Measurements from ENCODE around the gene TEX14. TPM values are rescaled to one million over a fixed set of nuclear protein-coding genes. Genes with fewer than 3 reads are reported as not detected.

The TEX14 gene
- total RNA-seq, 1 donor from 2014 or later = 0.34 TPM

- H3K27me3 Mint-ChIP-seq (ENCODE audit: low read depth) = no peaks in the 10 kb centered on the region
- H3K27ac Mint-ChIP-seq = no peak overlapping the region
- H3K4me1 Mint-ChIP-seq = peaks cover 3% of the 10 kb centered on the region
- no peak for DNase-seq (ENCODE audit: low spot score in 2 of 2, unreplicated experiment in 2 of 2)
- peaks cover 4% of the 10 kb centered on the region for H3K9me3 Mint-ChIP-seq
- H3K4me3 Mint-ChIP-seq = no peak overlapping the region
- H3K36me3 Mint-ChIP-seq = peaks cover 26% of the 10 kb centered on the region
- TF ChIP-seq CTCF (IDR thresholded peaks at IDR 0.05; ENCODE audit: unreplicated experiment) = no peak
These were observed 12.1 kb upstream of the TEX14 start for GRCh38 chr17:58703916-58704286.

- H3K27me3 Mint-ChIP-seq (ENCODE audit: low read depth) = no peaks in the 10 kb centered on the region
- TF ChIP-seq CTCF (IDR thresholded peaks at IDR 0.05; ENCODE audit: unreplicated experiment) = no peak
- no peak for DNase-seq (ENCODE audit: low spot score in 2 of 2, unreplicated experiment in 2 of 2)
- no peak overlapping the region for H3K4me3 Mint-ChIP-seq
- no peak overlapping the region for H3K27ac Mint-ChIP-seq
- H3K36me3 Mint-ChIP-seq = peaks cover 26% of the 10 kb centered on the region
- peaks cover 3% of the 10 kb centered on the region for H3K4me1 Mint-ChIP-seq
- H3K9me3 Mint-ChIP-seq = peaks cover 4% of the 10 kb centered on the region
These were observed 11.5 kb upstream of the TEX14 start for GRCh38 chr17:58703137-58703915.

GRCh38 chr17:58702708-58703107 is 10.9 kb upstream of the TEX14 start:
- Mint-ChIP-seq H3K27me3 (ENCODE audit: low read depth) (no peaks in the 10 kb centered on the region), H3K9me3 (peaks cover 4% of the 10 kb centered on the region), H3K36me3 (peaks cover 26% of the 10 kb centered on the region), H3K4me3 (no peak overlapping the region), H3K4me1 (peaks cover 3% of the 10 kb centered on the region), H3K27ac (no peak overlapping the region)
- TF ChIP-seq CTCF (IDR thresholded peaks at IDR 0.05; ENCODE audit: unreplicated experiment) = no peak
- no peak for DNase-seq (ENCODE audit: low spot score in 2 of 2, unreplicated experiment in 2 of 2)

- H3K36me3 Mint-ChIP-seq = peaks cover 26% of the 10 kb centered on the region
- DNase-seq (ENCODE audit: low spot score in 2 of 2, unreplicated experiment in 2 of 2) = no peak
These were observed 10.2 kb upstream of the TEX14 start for GRCh38 chr17:58702045-58702476.

GRCh38 chr17:58699771-58700170 is 7.9 kb upstream of the TEX14 start:
- no peak overlapping the region for H3K4me3 Mint-ChIP-seq
- DNase-seq (ENCODE audit: low spot score in 2 of 2, unreplicated experiment in 2 of 2) = no peak
- H3K36me3 Mint-ChIP-seq = peaks cover 21% of the 10 kb centered on the region
- no peak overlapping the region for H3K27ac Mint-ChIP-seq
- no peak for TF ChIP-seq CTCF (IDR thresholded peaks at IDR 0.05; ENCODE audit: unreplicated experiment)
- H3K4me1 Mint-ChIP-seq = peaks cover 4% of the 10 kb centered on the region
- H3K9me3 Mint-ChIP-seq = peaks cover 4% of the 10 kb centered on the region
- H3K27me3 Mint-ChIP-seq (ENCODE audit: low read depth) = no peaks in the 10 kb centered on the region

More at GRCh38 chr17:58702045-58702476, 10.2 kb upstream of the TEX14 start:
- H3K9me3 Mint-ChIP-seq = peaks cover 4% of the 10 kb centered on the region
- no peak for TF ChIP-seq CTCF (IDR thresholded peaks at IDR 0.05; ENCODE audit: unreplicated experiment)
- no peak overlapping the region for H3K4me3 Mint-ChIP-seq
- H3K27ac Mint-ChIP-seq = no peak overlapping the region
- H3K27me3 Mint-ChIP-seq (ENCODE audit: low read depth) = no peaks in the 10 kb centered on the region
- peaks cover 3% of the 10 kb centered on the region for H3K4me1 Mint-ChIP-seq
